ENCODE results near the gene MTREX.

- no peak for TF ChIP-seq USF1 (IDR thresholded peaks at IDR 0.05)
- no peak for TF ChIP-seq TAF1 (IDR thresholded peaks at IDR 0.05; ENCODE audit: low read depth)
- no peak for TF ChIP-seq ZBTB7A (IDR thresholded peaks at IDR 0.05; ENCODE audit: low read depth)
- no peak for TF ChIP-seq MAX (IDR thresholded peaks at IDR 0.05)
- no peak for TF ChIP-seq EGR1 (IDR thresholded peaks at IDR 0.05)
- TF ChIP-seq REST (IDR thresholded peaks at IDR 0.05; ENCODE audit: low read depth), result no peak
- no peak for TF ChIP-seq TCF12 (IDR thresholded peaks at IDR 0.05; ENCODE audit: low read depth)
- no peak for TF ChIP-seq CREB1 (IDR thresholded peaks at IDR 0.05; ENCODE audit: low read depth)
- TF ChIP-seq RAD21 (IDR thresholded peaks at IDR 0.05; ENCODE audit: low read depth), result no peak
- no peak for TF ChIP-seq YY1 (IDR thresholded peaks at IDR 0.05; ENCODE audit: low read depth)
- no peak for TF ChIP-seq EP300 (IDR thresholded peaks at IDR 0.05; ENCODE audit: borderline replicate concordance)
- TF ChIP-seq NFIC (IDR thresholded peaks at IDR 0.05), result no peak
- no peak for TF ChIP-seq FOXM1 (IDR thresholded peaks at IDR 0.05; ENCODE audit: borderline replicate concordance, low read depth)
- TF ChIP-seq TEAD4 (IDR thresholded peaks at IDR 0.05), result no peak
Measured at GRCh38 chr5:55453211-55453610, 145.4 kb downstream of the MTREX start.
